ENCODE data around the gene COX4I2. TPM values are rescaled to one million over a fixed set of nuclear protein-coding genes. Genes with fewer than 3 reads are reported as not detected.
A peak's percentile ranks its signal among the peaks of the same experiment; 100 is the strongest.
"Not testable (repeated sequence)": the region's sequence is repeated elsewhere in the genome, so short reads cannot be mapped to it uniquely, and the experiment has no call there.

Gene COX4I2
- total and polyA plus RNA-seq, 2 experiments from 2014 or later = not detected

DNA sequence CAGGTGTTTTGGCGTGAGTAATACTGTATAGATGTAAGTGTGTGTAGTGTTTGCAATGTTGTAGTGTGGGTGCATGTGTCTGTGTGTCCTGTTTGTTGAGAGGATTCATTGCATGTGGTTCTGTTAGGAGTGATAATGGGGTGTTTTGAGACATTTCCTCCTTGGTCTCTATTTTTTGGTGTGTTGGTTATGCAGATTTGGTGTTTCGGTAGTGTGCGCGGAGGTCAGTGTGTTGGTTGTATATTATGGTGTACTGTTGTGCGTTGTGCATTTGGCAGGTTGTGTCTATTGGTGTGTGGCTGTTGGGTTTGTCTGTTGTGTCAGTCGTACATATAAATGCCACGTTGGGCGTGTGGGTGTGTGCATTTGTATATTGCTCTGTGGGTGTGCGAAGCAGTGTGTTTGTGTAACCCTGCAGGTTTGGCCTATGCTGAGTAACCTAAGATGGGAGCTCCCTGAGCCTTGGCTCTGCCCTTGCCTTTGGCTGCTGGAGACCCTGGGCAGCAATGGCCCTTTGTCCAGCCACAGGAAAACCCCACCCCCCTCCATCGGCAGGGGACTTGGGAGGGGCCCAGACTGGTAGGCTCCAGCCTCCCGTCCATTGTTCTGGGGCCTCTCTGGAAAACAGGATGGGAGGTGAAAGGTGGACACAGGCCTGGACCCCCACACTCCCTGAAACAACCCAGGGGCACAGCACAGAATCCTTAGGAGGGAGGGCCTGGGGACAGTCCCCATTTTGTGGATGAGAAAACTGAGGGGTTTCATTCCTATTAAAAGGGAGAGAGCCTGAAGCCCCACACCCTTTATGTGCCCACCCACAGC is 42.9 kb upstream of the COX4I2 start:
- TF ChIP-seq EZH2 (IDR thresholded peaks at IDR 0.05; ENCODE audit: insufficient read depth, poor library complexity, severe bottlenecking) (no peak), EZH2phosphoT487 (IDR thresholded peaks at IDR 0.05; ENCODE audit: insufficient read depth, low read depth) (no peak)
- peak overlapping the region; percentile 83 for H3K9ac ChIP-seq
- H3K36me3 ChIP-seq (ENCODE audit: low read depth) = no peaks in the 10 kb centered on the region
- 0 out of 2 replicates have a peak overlapping the region, but pooled peaks have one; percentile 1 for H3K4me3 ChIP-seq
- peaks cover 28% of the 10 kb centered on the region for H3K79me2 ChIP-seq (ENCODE audit: insufficient read depth)
- peaks cover 56% of the 10 kb centered on the region for H3F3A ChIP-seq (ENCODE audit: insufficient read depth)
- H2AFZ ChIP-seq = no peak overlapping the region
- H3K27ac ChIP-seq = peak overlapping the region; percentile 96
- WGBS, 2 experiments (ENCODE audit: low coverage in 1 of 2, low lambda C conversion rate in 2 of 2, missing lambda C conversion rate in 2 of 2) = 72 to 76% methylated on average over 11 of the region's 11 CpGs
- no peaks in the 10 kb centered on the region for H3K27me3 ChIP-seq (replicated peaks; ENCODE audit: insufficient read depth)
- H3K4me2 ChIP-seq (ENCODE audit: unreplicated experiment) = peak overlapping the region; percentile 34
- no peaks in the 10 kb centered on the region for H4K20me1 ChIP-seq (ENCODE audit: insufficient read depth)
- H3K9me2 ChIP-seq (ENCODE audit: insufficient read depth) = no peaks in the 10 kb centered on the region
- peaks cover 34% of the 10 kb centered on the region for H3K4me1 ChIP-seq (ENCODE audit: insufficient read depth)
- in situ Hi-C loops (cut with MboI) = no loop called here
- H3K9me3 ChIP-seq (ENCODE audit: low read depth) = no peaks in the 10 kb centered on the region
- no peak for DNase-seq

DNA sequence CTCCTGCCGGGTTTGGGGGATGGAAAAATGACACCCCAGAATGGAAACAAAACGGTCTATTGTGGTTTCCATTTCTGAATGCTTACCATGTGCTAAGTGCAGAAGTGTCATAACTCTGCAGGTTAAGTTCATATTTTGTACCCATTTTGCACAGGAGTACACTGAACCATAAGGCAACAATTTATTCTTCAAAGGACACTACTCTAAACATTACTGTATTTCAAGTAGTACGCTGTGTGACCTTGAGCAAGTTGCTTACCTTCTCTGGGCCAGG is 42.4 kb upstream of the COX4I2 start:
- peak overlapping the region; percentile 34 for H3K4me2 ChIP-seq (ENCODE audit: unreplicated experiment)
- DNase-seq = no peak
- no peak for TF ChIP-seq EZH2 (IDR thresholded peaks at IDR 0.05; ENCODE audit: insufficient read depth, poor library complexity, severe bottlenecking)
- no peak for TF ChIP-seq EZH2phosphoT487 (IDR thresholded peaks at IDR 0.05; ENCODE audit: insufficient read depth, low read depth)
- in situ Hi-C loops (cut with MboI) = no loop called here
- 0 out of 2 replicates have a peak overlapping the region, but pooled peaks have one; percentile 1 for H3K4me3 ChIP-seq
- peaks cover 53% of the 10 kb centered on the region for H3F3A ChIP-seq (ENCODE audit: insufficient read depth)
- H3K27me3 ChIP-seq (replicated peaks; ENCODE audit: insufficient read depth) = no peaks in the 10 kb centered on the region
- H3K9me3 ChIP-seq (ENCODE audit: low read depth) = no peaks in the 10 kb centered on the region
- WGBS, 2 experiments (ENCODE audit: low coverage in 1 of 2, low lambda C conversion rate in 2 of 2, missing lambda C conversion rate in 2 of 2) = 61 to 73% methylated on average over 3 of the region's 3 CpGs
- H3K4me1 ChIP-seq (ENCODE audit: insufficient read depth) = peaks cover 34% of the 10 kb centered on the region
- H3K27ac ChIP-seq = peak overlapping the region; percentile 96
- no peak overlapping the region for H2AFZ ChIP-seq
- peaks cover 29% of the 10 kb centered on the region for H3K79me2 ChIP-seq (ENCODE audit: insufficient read depth)
- no peaks in the 10 kb centered on the region for H3K36me3 ChIP-seq (ENCODE audit: low read depth)
- H3K9ac ChIP-seq = peak overlapping the region; percentile 83
- no peaks in the 10 kb centered on the region for H4K20me1 ChIP-seq (ENCODE audit: insufficient read depth)
- H3K9me2 ChIP-seq (ENCODE audit: insufficient read depth) = no peaks in the 10 kb centered on the region

DNA sequence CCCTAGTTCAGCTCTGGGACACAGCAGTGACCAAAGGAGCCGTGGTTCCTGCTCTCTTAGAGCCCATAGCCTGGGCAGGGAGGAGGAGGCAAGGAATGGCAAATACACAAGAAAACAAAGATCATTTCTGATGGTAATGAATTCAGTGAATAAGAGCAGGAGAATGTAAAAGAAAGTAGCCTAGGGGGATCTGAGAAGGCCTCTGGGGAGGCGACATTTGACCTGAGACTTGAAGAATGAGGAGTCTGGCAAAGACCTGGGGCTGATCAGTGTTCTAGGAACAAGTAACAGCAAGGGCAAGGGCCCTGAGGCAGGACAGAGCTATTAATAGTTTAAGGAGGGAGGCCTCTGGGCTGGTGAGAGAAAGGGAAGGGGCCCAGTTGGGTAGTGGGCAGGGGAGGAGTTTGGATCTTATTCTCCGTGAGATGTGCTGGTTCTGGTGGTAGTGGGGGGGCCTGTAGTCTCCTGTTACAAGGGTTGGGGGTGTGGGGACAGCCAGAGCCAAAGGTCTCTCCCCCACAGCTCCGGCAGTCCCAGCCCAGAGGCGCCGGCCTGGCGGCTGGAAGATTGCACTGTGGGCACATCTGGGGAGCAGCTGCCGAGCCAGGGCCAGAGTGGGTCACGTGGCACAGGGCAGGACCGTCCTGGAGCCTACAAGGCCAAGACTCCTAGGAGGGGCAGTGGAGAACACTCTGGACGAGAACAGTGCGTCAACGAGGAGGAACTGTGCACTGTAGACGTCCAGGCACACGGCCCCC is 41.9 kb upstream of the COX4I2 start:
- WGBS, 2 experiments (ENCODE audit: low coverage in 1 of 2, low lambda C conversion rate in 2 of 2, missing lambda C conversion rate in 2 of 2) = 0 to 1% methylated on average over 8 to 15 of the region's 15 CpGs
- no peaks in the 10 kb centered on the region for H4K20me1 ChIP-seq (ENCODE audit: insufficient read depth)
- H3K36me3 ChIP-seq (ENCODE audit: low read depth) = no peaks in the 10 kb centered on the region
- no peaks in the 10 kb centered on the region for H3K9me2 ChIP-seq (ENCODE audit: insufficient read depth)
- peaks cover 29% of the 10 kb centered on the region for H3K79me2 ChIP-seq (ENCODE audit: insufficient read depth)
- H2AFZ ChIP-seq = no peak overlapping the region
- no peak for TF ChIP-seq EZH2phosphoT487 (IDR thresholded peaks at IDR 0.05; ENCODE audit: insufficient read depth, low read depth)
- no peak for TF ChIP-seq EZH2 (IDR thresholded peaks at IDR 0.05; ENCODE audit: insufficient read depth, poor library complexity, severe bottlenecking)
- peak overlapping the region; percentile 83 for H3K9ac ChIP-seq
- H3K9me3 ChIP-seq (ENCODE audit: low read depth) = no peaks in the 10 kb centered on the region
- in situ Hi-C loops (cut with MboI) = no loop called here
- peak overlapping the region; percentile 34 for H3K4me2 ChIP-seq (ENCODE audit: unreplicated experiment)
- H3K27me3 ChIP-seq (replicated peaks; ENCODE audit: insufficient read depth) = no peaks in the 10 kb centered on the region
- DNase-seq = peak; percentile 99
- peak overlapping the region; percentile 96 for H3K27ac ChIP-seq
- H3K4me3 ChIP-seq = 0 out of 2 replicates have a peak overlapping the region, but pooled peaks have one; percentile 1
- H3K4me1 ChIP-seq (ENCODE audit: insufficient read depth) = peaks cover 34% of the 10 kb centered on the region
- peaks cover 48% of the 10 kb centered on the region for H3F3A ChIP-seq (ENCODE audit: insufficient read depth)

DNA sequence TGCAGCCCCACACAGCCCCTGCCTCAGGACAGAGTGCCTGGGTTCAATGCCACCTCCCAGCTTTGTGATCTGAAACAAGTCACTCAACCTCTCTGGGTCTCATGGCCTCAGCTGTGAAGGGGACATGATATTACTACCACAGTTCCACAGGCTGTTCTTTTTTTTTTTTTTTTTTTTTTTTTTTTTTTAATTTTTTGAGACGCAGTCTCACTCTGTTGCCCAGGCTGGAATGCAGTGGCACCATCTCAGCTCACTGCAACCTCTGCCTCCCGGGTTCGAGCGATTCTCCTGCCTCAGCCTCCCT is 41.3 kb upstream of the COX4I2 start:
- DNase-seq; H4K20me1 ChIP-seq (ENCODE audit: insufficient read depth); H3K27me3 ChIP-seq (replicated peaks; ENCODE audit: insufficient read depth); in situ Hi-C loops (cut with MboI); H3K36me3 ChIP-seq (ENCODE audit: low read depth); H3K9me2 ChIP-seq (ENCODE audit: insufficient read depth); H3K9me3 ChIP-seq (ENCODE audit: low read depth); H3K4me3 ChIP-seq; H2AFZ ChIP-seq: not testable (repeated sequence)
- peak overlapping the region; percentile 96 for H3K27ac ChIP-seq
- 5 to 17% methylated on average over 3 to 4 of the region's 4 CpGs for WGBS, 2 experiments (ENCODE audit: low coverage in 1 of 2, low lambda C conversion rate in 2 of 2, missing lambda C conversion rate in 2 of 2)
- peak overlapping the region; percentile 83 for H3K9ac ChIP-seq
- peak overlapping the region; percentile 10 for H3K4me2 ChIP-seq (ENCODE audit: unreplicated experiment)
- peaks cover 29% of the 10 kb centered on the region for H3K79me2 ChIP-seq (ENCODE audit: insufficient read depth)
- peaks cover 34% of the 10 kb centered on the region for H3K4me1 ChIP-seq (ENCODE audit: insufficient read depth)
- H3F3A ChIP-seq (ENCODE audit: insufficient read depth) = peaks cover 43% of the 10 kb centered on the region

All from GM23248 (cell line).